ENCODE data around the gene RNF152.

RNF152 gene

DNA sequence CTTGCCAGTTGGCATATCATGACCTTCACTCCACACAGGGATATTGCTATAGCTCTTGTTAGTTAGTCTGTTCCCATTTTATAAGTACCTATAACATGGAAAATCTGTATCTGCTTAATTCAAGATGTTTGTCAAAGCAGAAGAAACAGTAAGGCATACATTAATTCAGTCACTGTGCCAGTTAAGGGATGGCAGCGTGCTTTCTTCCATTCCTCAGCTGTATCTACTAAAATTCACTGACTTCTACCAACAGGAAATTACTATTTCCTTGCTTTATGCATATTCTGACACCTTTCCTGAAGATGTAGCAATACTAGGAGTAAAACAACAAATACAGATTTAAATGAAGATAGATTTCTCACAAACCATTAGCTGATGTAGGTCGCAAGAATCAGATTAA is 59.9 kb downstream of the RNF152 start:
- H3K4me3 ChIP-seq (ENCODE audit: low read depth, low read length): no peak overlapping the region
- POLR2A ChIA-PET: no interaction called here
- peaks cover 6% of the 10 kb centered on the region for H3K4me1 ChIP-seq (ENCODE audit: control insufficient read depth, insufficient read depth, low read length)
- H3K9me3 ChIP-seq (ENCODE audit: control insufficient read depth, insufficient read depth, low read depth, low read length): peaks cover 4% of the 10 kb centered on the region; the same call in 1 of the 2 replicates
- TF ChIP-seq, protein P1, sequence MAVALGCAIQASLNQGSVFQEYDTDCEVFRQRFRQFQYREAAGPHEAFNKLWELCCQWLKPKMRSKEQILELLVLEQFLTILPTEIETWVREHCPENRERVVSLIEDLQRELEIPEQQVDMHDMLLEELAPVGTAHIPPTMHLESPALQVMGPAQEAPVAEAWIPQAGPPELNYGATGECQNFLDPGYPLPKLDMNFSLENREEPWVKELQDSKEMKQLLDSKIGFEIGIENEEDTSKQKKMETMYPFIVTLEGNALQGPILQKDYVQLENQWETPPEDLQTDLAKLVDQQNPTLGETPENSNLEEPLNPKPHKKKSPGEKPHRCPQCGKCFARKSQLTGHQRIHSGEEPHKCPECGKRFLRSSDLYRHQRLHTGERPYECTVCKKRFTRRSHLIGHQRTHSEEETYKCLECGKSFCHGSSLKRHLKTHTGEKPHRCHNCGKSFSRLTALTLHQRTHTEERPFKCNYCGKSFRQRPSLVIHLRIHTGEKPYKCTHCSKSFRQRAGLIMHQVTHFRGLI (tag by site-specific recombination; IDR thresholded peaks at IDR 0.05): no peak
- no peak for TF ChIP-seq ZNF501 (tag by site-specific recombination; IDR thresholded peaks at IDR 0.05)
- TF ChIP-seq GFI1B (tag by site-specific recombination; IDR thresholded peaks at IDR 0.05): no peak
- no peak for TF ChIP-seq ZNF394 (tag by site-specific recombination; IDR thresholded peaks at IDR 0.05; ENCODE audit: borderline replicate concordance)
- CTCF ChIA-PET: interaction anchor here (0.6 to 0.7 kb wide), 2 partner anchors 148 to 1743 kb away, joined by 3 to 5 read pairs; no protein-coding TSS in a partner anchor
- H3K27ac ChIP-seq (ENCODE audit: extremely low read depth, low read depth, low read length): no peak overlapping the region
- H3K36me3 ChIP-seq (ENCODE audit: control insufficient read depth in 2 of 2, insufficient read depth in 1 of 2, low read length in 2 of 2): no peaks in the 10 kb centered on the region

GRCh38 chr18:61831071-61831470 is 61.7 kb downstream of the RNF152 start:
- ChIA-PET CTCF (interaction anchor here (1.3 kb wide), 1 partner anchor 26 kb away, joined by 3 read pairs; no protein-coding TSS in a partner anchor), POLR2A (no interaction called here)
- Histone ChIP-seq H3K9me3 (ENCODE audit: control insufficient read depth, insufficient read depth, low read depth, low read length) (no peaks in the 10 kb centered on the region), H3K27ac (ENCODE audit: extremely low read depth, low read depth, low read length) (no peak overlapping the region), H3K4me3 (ENCODE audit: low read depth, low read length) (no peak overlapping the region), H3K4me1 (ENCODE audit: control insufficient read depth, insufficient read depth, low read length) (peaks cover 6% of the 10 kb centered on the region), H3K36me3 (ENCODE audit: control insufficient read depth in 2 of 2, insufficient read depth in 1 of 2, low read length in 2 of 2) (no peaks in the 10 kb centered on the region)
- TF ChIP-seq ZNF596 (tag by site-specific recombination; IDR thresholded peaks at IDR 0.05) (no peak), ZFP69B (tag by site-specific recombination; IDR thresholded peaks at IDR 0.05) (no peak), RBAK (tag by site-specific recombination; IDR thresholded peaks at IDR 0.05) (no peak), ZNF426 (tag by site-specific recombination; IDR thresholded peaks at IDR 0.05) (no peak), KLF7 (tag by site-specific recombination; IDR thresholded peaks at IDR 0.05; ENCODE audit: borderline replicate concordance) (no peak), ZBTB17 (tag by site-specific recombination; IDR thresholded peaks at IDR 0.05) (no peak), HOXC10 (CRISPR knock-in tag; IDR thresholded peaks at IDR 0.05) (no peak), ZNF623 (tag by site-specific recombination; IDR thresholded peaks at IDR 0.05) (no peak), ZFP37 (tag by site-specific recombination; IDR thresholded peaks at IDR 0.05) (no peak), ZNF211 (tag by site-specific recombination; IDR thresholded peaks at IDR 0.05; ENCODE audit: low read depth) (no peak)

GRCh38 chr18:61829108-61829507 is 63.7 kb downstream of the RNF152 start:
- ChIA-PET POLR2A (no interaction called here), CTCF (interaction anchor here (0.7 kb wide), 1 partner anchor 250 kb away, joined by 3 read pairs; no protein-coding TSS in a partner anchor)
- TF ChIP-seq GLI4 (tag by site-specific recombination; IDR thresholded peaks at IDR 0.05): no peak
- TF ChIP-seq FEZF1 (tag by site-specific recombination; IDR thresholded peaks at IDR 0.05): no peak
- no peak for TF ChIP-seq ZFP3 (tag by site-specific recombination; IDR thresholded peaks at IDR 0.05; ENCODE audit: low read depth)
- TF ChIP-seq ZBTB17 (tag by site-specific recombination; IDR thresholded peaks at IDR 0.05): no peak
- TF ChIP-seq ZNF155 (tag by site-specific recombination; IDR thresholded peaks at IDR 0.05): no peak
- no peak for TF ChIP-seq SETDB1 (IDR thresholded peaks at IDR 0.05; ENCODE audit: insufficient read length, low read length)
- H3K4me3 ChIP-seq (ENCODE audit: low read depth, low read length): no peak overlapping the region
- H3K36me3 ChIP-seq (ENCODE audit: control insufficient read depth in 2 of 2, insufficient read depth in 1 of 2, low read length in 2 of 2): no peaks in the 10 kb centered on the region
- H3K4me1 ChIP-seq (ENCODE audit: control insufficient read depth, insufficient read depth, low read length): peaks cover 14% of the 10 kb centered on the region
- no peaks in the 10 kb centered on the region for H3K9me3 ChIP-seq (ENCODE audit: control insufficient read depth, insufficient read depth, low read depth, low read length)
- no peak overlapping the region for H3K27ac ChIP-seq (ENCODE audit: extremely low read depth, low read depth, low read length)

DNA sequence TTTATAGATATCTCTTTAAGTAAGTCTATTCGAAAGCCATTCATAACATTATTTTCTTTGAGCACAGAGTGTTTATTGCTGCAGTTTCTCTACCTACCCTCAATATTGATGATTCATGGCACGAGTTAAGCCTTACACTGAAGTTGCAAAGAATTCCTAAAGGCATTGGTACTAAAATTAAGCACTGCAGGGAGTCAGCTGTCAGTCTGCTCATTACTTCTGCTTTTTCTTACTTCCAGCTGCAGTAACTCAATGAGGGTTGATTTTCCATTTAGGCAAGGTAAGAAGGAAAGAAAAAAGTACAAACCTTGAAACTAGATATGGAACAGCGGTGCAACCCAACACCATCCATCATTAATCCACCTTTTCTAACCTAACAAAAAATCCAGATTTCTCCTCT is 65.2 kb downstream of the RNF152 start:
- no peak for TF ChIP-seq REPIN1 (tag by site-specific recombination; IDR thresholded peaks at IDR 0.05; ENCODE audit: low read depth)
- no peak for TF ChIP-seq ZNF202 (tag by site-specific recombination; IDR thresholded peaks at IDR 0.05; ENCODE audit: borderline replicate concordance)
- no peak for TF ChIP-seq ZNF785 (tag by site-specific recombination; IDR thresholded peaks at IDR 0.05)
- no peak for TF ChIP-seq ZNF768 (tag by site-specific recombination; IDR thresholded peaks at IDR 0.05)
- TF ChIP-seq ZNF341 (tag by site-specific recombination; IDR thresholded peaks at IDR 0.05; ENCODE audit: low read depth): no peak
- Histone ChIP-seq H3K36me3 (ENCODE audit: control insufficient read depth in 2 of 2, insufficient read depth in 1 of 2, low read length in 2 of 2) (no peaks in the 10 kb centered on the region), H3K27ac (ENCODE audit: extremely low read depth, low read depth, low read length) (no peak overlapping the region), H3K9me3 (ENCODE audit: control insufficient read depth, insufficient read depth, low read depth, low read length) (no peaks in the 10 kb centered on the region), H3K4me1 (ENCODE audit: control insufficient read depth, insufficient read depth, low read length) (peaks cover 8% of the 10 kb centered on the region), H3K4me3 (ENCODE audit: low read depth, low read length) (no peak overlapping the region)
- CTCF ChIA-PET: interaction anchor here (0.6 kb wide), 1 partner anchor 376 kb away, joined by 3 read pairs; no protein-coding TSS in a partner anchor
- POLR2A ChIA-PET: no interaction called here

Measured in HEK293 (cell line).